HEK293 (cell line): ENCODE data around the gene CD101.

ENCODE experiments used
- AEBP2 ChIP-seq: fragments of 450-650 bp; formaldehyde crosslinking; IDR thresholded peaks from 2 replicates; pipeline ENCODE4 v1.5.1; 2016; ENCODE audit warnings: missing biosample characterization, missing genetic modification characterization, borderline replicate concordance
- BCL6B ChIP-seq: fragments of 450-650 bp; formaldehyde crosslinking; IDR thresholded peaks from 2 replicates; pipeline ENCODE4 v1.5.1; 2017; ENCODE audit warnings: missing biosample characterization, missing genetic modification characterization
- KLF10 ChIP-seq: fragments of 450-650 bp; IDR thresholded peaks from 2 replicates; pipeline ENCODE4 v1.5.1; 2018; ENCODE audit warnings: missing biosample characterization, mild to moderate bottlenecking, missing genetic modification characterization
- MYNN ChIP-seq: fragments of 450-650 bp; formaldehyde crosslinking; IDR thresholded peaks from 2 replicates; pipeline ENCODE4 v1.5.1; 2016; ENCODE audit warnings: missing biosample characterization, missing genetic modification characterization, borderline replicate concordance
- OSR2 ChIP-seq: fragments of 450-650 bp; formaldehyde crosslinking; IDR thresholded peaks from 2 replicates; pipeline ENCODE4 v1.5.1; 2016; ENCODE audit warnings: missing biosample characterization, missing genetic modification characterization
- PRDM4 ChIP-seq: fragments of 450-650 bp; formaldehyde crosslinking; IDR thresholded peaks from 2 replicates; pipeline ENCODE4 v1.5.1; 2017; ENCODE audit warnings: missing biosample characterization, missing genetic modification characterization
- PRDM6 ChIP-seq: fragments of 450-650 bp; formaldehyde crosslinking; IDR thresholded peaks from 2 replicates; pipeline ENCODE4 v1.5.1; 2017; ENCODE audit warnings: missing biosample characterization, missing genetic modification characterization
- REPIN1 ChIP-seq: fragments of 450-650 bp; formaldehyde crosslinking; IDR thresholded peaks from 2 replicates; pipeline ENCODE4 v1.5.1; 2017; ENCODE audit warnings: missing biosample characterization, missing genetic modification characterization, low read depth
- REST ChIP-seq: fragments of 450-650 bp; formaldehyde crosslinking; IDR thresholded peaks from 2 replicates; pipeline ENCODE4 v1.5.1; 2016; ENCODE audit warnings: missing biosample characterization, missing genetic modification characterization
- SCRT2 ChIP-seq: fragments of 450-650 bp; formaldehyde crosslinking; IDR thresholded peaks from 2 replicates; pipeline ENCODE4 v1.5.1; 2016; ENCODE audit warnings: missing biosample characterization, missing genetic modification characterization
- TRIM28 ChIP-seq: IDR thresholded peaks from 2 replicates; pipeline ENCODE4 v1.6.1; 2011; ENCODE audit warnings: low read length, control low read depth, borderline replicate concordance
- ZIC2 ChIP-seq: fragments of 450-650 bp; formaldehyde crosslinking; IDR thresholded peaks from 2 replicates; pipeline ENCODE4 v1.5.1; 2016; ENCODE audit warnings: missing biosample characterization, missing genetic modification characterization
- ZNF132 ChIP-seq: fragments of 450-650 bp; formaldehyde crosslinking; IDR thresholded peaks from 2 replicates; pipeline ENCODE4 v1.5.1; 2017; ENCODE audit warnings: missing biosample characterization, missing genetic modification characterization, borderline replicate concordance
- ZNF510 ChIP-seq: fragments of 450-650 bp; formaldehyde crosslinking; IDR thresholded peaks from 2 replicates; pipeline ENCODE4 v1.5.1; 2018; ENCODE audit warnings: mild to moderate bottlenecking, missing genetic modification characterization, missing biosample characterization; ENCODE audit not compliant: insufficient replicate concordance
- ZNF629 ChIP-seq: fragments of 450-650 bp; formaldehyde crosslinking; IDR thresholded peaks from 2 replicates; pipeline ENCODE4 v1.5.1; 2017; ENCODE audit warnings: missing biosample characterization, missing genetic modification characterization
- ZNF639 ChIP-seq: fragments of 450-650 bp; formaldehyde crosslinking; IDR thresholded peaks from 2 replicates; pipeline ENCODE4 v1.5.1; 2016; ENCODE audit warnings: missing biosample characterization, missing genetic modification characterization
- ZNF76 ChIP-seq: fragments of 450-650 bp; formaldehyde crosslinking; IDR thresholded peaks from 2 replicates; pipeline ENCODE4; 2016; ENCODE audit warnings: low read depth, missing biosample characterization, missing genetic modification characterization, borderline replicate concordance
- ZNF843 ChIP-seq: fragments of 450-650 bp; formaldehyde crosslinking; IDR thresholded peaks from 2 replicates; pipeline ENCODE4 v1.5.1; 2016; ENCODE audit warnings: missing biosample characterization, missing genetic modification characterization

CD101 gene

GRCh38 chr1:117077267-117077666 lies 75.7 kb downstream of the CD101 start (continued):
- TF ChIP-seq BCL6B (0 out of 2 replicates have a peak, but pooled peaks have one; percentile 22), REPIN1 (tag by site-specific recombination) (no peak), ZNF843 (tag by site-specific recombination) (no peak), ZNF629 (tag by site-specific recombination) (peak; percentile 84), PRDM4 (tag by site-specific recombination) (no peak), ZNF510 (no peak), OSR2 (tag by site-specific recombination) (no peak), PRDM6 (tag by site-specific recombination) (no peak), MYNN (0 out of 2 replicates have a peak, but pooled peaks have one; percentile 54), KLF10 (no peak), ZNF132 (tag by site-specific recombination) (no peak), SCRT2 (tag by site-specific recombination) (no peak), ZNF76 (tag by site-specific recombination) (no peak), AEBP2 (tag by site-specific recombination) (no peak), REST (no peak), TRIM28 (no peak), ZNF639 (tag by site-specific recombination) (no peak), ZIC2 (no peak)
